ENCODE data around the gene ZNF438.

ZNF438 gene

DNA sequence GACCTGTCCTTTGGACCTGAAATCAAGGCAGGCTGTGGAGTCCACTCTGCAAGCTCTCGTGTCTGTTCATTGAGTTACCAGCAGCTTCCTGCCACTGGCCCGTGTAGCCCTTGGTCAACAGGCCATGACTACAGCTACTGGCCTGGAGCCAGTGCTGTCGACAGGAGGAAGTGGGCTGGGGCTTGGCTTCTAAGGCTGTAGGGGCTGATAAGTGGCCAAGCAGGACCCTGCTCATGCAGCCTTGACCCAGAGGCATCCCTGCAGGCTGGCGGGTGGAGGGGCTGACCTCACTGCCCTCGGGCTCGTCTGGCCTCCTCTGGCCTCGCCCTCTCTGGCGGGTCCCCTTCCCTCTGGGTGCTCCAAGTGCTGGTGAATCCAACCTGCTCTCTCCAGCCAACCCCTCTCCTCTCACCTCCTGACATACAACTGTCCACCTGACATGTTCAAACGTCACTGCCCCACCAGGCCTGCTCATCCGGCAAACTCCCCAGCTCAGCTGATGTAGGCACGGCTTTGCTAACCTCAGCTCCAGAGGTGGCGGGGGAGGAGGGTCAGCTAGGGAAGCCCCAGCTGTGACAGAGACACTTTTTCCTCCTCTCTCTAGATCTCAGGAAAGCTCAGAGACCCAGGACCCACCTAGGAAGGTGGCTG is 213.5 kb downstream of the ZNF438 start:
- H3K27ac ChIP-seq = no peak overlapping the region

DNA sequence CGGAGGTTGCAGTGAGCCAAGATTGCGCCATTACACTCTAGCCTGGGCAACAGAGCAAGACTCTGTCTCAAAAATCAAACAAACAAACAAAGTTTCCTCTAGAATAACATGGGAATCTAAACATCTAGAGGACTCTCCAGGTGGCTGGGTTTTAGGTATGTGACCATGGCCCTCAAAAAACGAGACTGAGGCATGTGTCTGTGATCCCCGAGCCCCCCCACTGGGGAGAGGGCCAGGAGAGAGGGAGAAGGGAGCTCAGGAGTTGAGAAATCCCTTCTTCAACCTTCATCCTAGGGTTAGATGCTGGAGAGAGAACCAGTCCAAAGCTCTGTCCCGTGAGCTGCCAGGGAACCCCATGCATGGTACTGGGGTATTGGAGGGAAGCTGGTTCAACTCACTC is 214.1 kb downstream of the ZNF438 start:
- no peak overlapping the region for H3K27ac ChIP-seq
- TF ChIP-seq, protein P1, sequence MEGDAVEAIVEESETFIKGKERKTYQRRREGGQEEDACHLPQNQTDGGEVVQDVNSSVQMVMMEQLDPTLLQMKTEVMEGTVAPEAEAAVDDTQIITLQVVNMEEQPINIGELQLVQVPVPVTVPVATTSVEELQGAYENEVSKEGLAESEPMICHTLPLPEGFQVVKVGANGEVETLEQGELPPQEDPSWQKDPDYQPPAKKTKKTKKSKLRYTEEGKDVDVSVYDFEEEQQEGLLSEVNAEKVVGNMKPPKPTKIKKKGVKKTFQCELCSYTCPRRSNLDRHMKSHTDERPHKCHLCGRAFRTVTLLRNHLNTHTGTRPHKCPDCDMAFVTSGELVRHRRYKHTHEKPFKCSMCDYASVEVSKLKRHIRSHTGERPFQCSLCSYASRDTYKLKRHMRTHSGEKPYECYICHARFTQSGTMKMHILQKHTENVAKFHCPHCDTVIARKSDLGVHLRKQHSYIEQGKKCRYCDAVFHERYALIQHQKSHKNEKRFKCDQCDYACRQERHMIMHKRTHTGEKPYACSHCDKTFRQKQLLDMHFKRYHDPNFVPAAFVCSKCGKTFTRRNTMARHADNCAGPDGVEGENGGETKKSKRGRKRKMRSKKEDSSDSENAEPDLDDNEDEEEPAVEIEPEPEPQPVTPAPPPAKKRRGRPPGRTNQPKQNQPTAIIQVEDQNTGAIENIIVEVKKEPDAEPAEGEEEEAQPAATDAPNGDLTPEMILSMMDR (conservative IDR thresholded peaks at IDR 0.05) = no peak
- TF ChIP-seq ZFX (IDR thresholded peaks at IDR 0.05) = no peak

More for the DNA sequence above, 213.5 kb downstream of the ZNF438 start:
- TF ChIP-seq, protein P1 (conservative IDR thresholded peaks at IDR 0.05) = no peak
- TF ChIP-seq ZFX (IDR thresholded peaks at IDR 0.05) = no peak

DNA sequence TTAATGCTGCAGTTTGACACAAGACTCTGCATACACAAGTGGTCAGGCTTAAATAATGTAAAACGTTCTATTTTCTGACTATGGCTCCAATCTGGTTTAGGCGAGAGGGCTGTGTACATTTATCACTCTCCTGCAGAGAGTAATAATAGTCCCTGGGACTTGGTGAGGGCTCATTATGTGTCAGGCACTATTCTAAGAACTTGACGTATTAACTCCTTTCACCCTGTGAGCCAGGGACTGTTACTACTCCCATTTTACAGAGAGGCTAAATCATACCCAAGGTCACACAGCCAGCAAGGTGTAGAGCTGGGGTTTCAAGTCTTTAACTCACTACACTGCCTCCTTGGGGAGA is 214.9 kb downstream of the ZNF438 start:
- H3K27ac ChIP-seq = no peak overlapping the region
- TF ChIP-seq ZFX (IDR thresholded peaks at IDR 0.05) = no peak
- TF ChIP-seq, protein P1 (conservative IDR thresholded peaks at IDR 0.05) = no peak

GRCh38 chr10:30816159-30816819 is 215.4 kb downstream of the ZNF438 start:
- no peak overlapping the region for H3K27ac ChIP-seq
- TF ChIP-seq, protein P1 (conservative IDR thresholded peaks at IDR 0.05) = no peak
- TF ChIP-seq ZFX (IDR thresholded peaks at IDR 0.05) = no peak

DNA sequence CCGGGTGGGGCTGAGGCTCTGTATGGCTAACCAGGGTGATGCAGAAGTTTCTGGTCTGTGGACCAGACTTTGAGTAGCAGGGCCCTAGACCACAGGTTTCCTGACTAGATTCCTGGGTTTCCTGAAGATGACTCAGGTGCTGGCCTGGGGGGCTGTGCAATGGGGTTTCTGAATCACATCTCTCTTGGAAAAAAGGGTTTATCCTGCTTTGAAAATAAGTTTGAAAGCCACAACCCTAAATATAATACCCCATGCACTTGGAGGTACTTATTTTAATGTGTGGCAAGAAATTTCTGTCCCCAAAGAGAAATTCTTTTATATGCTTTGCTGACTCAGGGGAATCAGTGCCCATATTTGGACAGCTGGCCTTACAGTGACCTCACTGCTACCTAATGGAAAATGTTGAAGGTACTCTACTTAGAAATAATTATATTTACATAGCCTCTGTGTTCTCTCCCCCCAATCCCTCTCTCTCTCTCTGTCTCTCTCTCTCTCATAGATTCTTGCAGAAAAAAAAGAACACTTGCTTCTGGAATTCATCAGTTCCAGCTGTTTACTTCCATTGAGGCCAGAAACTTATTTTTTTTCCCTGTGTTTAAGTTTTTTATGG is 217.7 kb downstream of the ZNF438 start:
- H3K27ac ChIP-seq = no peak overlapping the region
- TF ChIP-seq, protein P1 (conservative IDR thresholded peaks at IDR 0.05) = no peak
- TF ChIP-seq ZFX (IDR thresholded peaks at IDR 0.05) = no peak

GRCh38 chr10:30812018-30812851 is 219.4 kb downstream of the ZNF438 start:
- TF ChIP-seq, protein P1 (conservative IDR thresholded peaks at IDR 0.05) = no peak
- TF ChIP-seq ZFX (IDR thresholded peaks at IDR 0.05) = no peak
- H3K27ac ChIP-seq = no peak overlapping the region
